ENCODE measurements around the gene SFMBT1.

Gene SFMBT1

DNA sequence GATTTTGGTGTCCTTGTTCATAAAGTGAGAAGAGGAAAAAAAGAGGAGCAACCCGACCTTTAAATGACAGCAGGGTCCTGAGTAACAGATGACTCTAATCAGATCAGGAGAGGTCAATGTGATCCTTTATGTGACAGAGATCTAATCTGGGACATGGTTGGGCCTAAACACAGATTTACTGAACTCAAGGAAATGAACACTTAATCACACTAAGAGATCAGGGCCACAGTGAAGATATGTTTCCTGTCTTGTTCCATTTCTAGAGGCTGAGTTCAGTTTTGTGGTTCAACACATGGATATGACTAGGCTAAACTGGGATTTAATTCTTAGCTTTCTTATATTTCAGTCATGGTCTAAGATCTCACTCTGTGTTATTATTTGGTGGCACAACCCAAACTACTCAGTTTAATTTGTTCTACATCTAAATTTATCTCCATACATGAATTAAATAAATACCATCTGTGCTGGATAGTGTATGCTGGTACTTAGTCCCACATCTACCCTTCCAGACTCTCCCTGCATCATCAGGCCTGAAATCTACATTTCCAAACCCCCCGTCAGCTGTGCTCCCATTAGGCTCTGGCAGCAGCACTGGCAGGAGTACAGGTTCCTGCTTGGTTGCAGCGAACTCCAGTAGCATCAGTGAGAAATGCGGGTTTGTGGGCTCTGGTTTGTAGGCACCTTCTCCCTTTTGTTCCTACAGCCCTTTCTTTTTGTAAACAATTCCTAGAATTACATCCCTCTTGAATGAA lies 22.6 kb downstream of the SFMBT1 start:
- TF ChIP-seq, protein P1, sequence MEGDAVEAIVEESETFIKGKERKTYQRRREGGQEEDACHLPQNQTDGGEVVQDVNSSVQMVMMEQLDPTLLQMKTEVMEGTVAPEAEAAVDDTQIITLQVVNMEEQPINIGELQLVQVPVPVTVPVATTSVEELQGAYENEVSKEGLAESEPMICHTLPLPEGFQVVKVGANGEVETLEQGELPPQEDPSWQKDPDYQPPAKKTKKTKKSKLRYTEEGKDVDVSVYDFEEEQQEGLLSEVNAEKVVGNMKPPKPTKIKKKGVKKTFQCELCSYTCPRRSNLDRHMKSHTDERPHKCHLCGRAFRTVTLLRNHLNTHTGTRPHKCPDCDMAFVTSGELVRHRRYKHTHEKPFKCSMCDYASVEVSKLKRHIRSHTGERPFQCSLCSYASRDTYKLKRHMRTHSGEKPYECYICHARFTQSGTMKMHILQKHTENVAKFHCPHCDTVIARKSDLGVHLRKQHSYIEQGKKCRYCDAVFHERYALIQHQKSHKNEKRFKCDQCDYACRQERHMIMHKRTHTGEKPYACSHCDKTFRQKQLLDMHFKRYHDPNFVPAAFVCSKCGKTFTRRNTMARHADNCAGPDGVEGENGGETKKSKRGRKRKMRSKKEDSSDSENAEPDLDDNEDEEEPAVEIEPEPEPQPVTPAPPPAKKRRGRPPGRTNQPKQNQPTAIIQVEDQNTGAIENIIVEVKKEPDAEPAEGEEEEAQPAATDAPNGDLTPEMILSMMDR (IDR thresholded peaks at IDR 0.05; ENCODE audit: low read depth, low read length), result no peak
- DNase-seq (ENCODE audit: extremely low read depth, low read depth), result no peak

DNA sequence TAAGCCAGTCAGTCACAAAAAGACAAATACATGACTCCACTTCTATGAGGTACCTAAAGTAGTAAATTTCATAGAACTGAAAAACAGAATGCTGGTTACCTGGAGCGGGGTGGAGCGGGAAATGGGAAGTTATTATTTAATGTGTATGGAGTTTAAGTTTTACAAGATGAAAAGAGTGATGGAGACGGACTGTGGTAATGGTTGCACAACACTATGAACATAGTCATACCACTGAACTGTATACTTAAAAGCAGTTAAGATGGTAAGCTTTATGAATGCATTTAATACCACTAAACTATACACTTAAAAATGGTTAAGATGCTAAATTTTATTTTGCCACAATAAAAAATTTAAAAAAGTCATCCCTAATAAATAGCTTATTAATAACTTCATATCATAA lies 23.2 kb downstream of the SFMBT1 start:
- DNase-seq (ENCODE audit: extremely low read depth, low read depth), result no peak
- TF ChIP-seq, protein P1 (IDR thresholded peaks at IDR 0.05; ENCODE audit: low read depth, low read length), result no peak

DNA sequence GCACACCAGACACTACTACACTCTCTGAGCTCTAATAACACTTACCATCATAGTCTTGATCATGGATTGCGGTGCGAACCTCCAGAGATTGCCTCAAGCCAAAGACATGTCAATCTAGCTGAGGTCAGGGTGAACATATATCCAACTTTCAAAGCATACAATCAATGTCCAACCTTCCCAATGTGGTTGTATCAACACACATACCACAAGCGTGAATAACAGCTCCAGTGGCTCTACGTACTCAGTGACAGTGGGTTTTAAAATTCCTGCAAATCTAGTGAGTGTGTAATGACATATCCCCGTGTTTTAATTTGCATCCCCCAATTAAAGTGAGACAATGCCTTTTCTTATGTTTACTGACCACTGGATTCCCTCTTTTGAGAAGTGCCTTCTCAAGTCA lies 29.6 kb downstream of the SFMBT1 start:
- DNase-seq (ENCODE audit: extremely low read depth, low read depth), result no peak
- TF ChIP-seq, protein P1 (IDR thresholded peaks at IDR 0.05; ENCODE audit: low read depth, low read length), result no peak

DNA sequence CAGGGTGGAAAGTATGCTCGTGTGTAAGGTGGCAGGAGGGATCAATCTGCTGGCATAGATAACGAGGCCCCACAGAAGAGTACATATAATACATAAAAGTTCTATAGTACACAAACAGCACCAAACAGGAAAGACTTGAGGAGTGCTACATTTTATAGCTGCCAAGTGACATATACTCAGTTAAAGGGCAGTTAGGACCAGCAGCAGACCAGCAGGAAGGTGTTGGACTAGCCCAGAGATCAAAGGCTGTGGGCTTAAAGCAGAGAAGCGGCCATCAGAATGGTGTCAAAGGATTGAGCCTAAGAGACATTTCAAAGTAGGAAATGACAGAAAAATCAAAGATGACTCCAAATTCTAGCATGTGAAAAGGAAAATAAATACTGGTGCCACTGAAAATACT lies 34.5 kb downstream of the SFMBT1 start:
- TF ChIP-seq, protein P1 (IDR thresholded peaks at IDR 0.05; ENCODE audit: low read depth, low read length), result no peak
- DNase-seq (ENCODE audit: extremely low read depth, low read depth), result no peak

DNA sequence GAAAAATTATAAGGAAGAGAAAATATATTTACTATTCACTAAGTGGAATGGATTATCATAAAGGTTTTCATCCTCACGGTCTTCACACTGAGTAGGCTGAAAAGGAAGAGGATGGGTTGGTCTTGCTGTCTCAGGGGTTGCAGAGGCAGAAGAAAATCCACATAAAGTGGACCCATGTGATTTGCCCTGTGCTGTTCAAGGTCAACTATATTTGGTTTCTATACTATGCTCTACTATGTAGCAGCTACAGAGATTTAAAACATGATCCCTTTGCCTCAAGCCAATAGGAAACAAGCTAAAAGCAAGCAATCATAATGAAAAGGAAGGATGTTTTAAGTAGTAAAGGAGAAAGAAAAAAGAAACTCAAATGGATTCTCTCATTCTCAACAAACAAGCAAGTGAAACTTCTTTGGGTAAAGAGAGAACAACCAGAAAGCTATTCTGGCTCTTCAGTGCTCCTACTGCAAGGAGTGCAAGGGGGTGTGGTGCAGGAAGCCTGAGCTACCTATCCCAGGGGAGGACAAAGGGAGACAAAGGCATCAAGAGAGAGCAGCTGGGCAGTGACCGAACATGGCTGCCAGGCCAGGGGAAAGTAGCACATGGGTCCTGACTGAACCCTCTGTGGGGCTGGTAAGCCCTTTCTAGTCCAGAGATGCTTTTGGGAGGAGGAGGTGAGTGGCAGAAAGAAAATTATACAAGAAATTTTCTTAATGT lies 35.9 kb downstream of the SFMBT1 start:
- DNase-seq (ENCODE audit: extremely low read depth, low read depth), result no peak
- TF ChIP-seq, protein P1 (IDR thresholded peaks at IDR 0.05; ENCODE audit: low read depth, low read length), result no peak

DNA sequence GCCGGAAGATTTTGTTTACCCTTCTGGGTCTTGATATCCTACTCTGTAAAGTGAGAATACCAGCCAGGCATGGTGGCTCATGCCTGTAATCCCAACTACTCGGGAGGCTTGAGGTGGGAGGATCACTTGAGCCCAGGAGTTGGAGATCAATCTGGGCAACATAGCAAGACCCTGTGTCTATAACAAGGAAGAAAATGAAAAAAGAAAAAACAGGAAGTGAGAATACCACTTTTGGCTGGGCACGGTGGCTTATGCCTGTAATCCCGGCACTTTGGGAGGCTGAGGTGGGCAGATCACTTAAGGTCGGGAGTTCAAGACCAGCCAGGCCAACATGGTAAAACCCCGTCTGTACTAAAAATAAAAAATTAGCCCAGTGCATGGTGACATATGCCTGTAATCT lies 36.9 kb downstream of the SFMBT1 start:
- DNase-seq (ENCODE audit: extremely low read depth, low read depth), result no peak
- TF ChIP-seq, protein P1 (IDR thresholded peaks at IDR 0.05; ENCODE audit: low read depth, low read length), result no peak

DNA sequence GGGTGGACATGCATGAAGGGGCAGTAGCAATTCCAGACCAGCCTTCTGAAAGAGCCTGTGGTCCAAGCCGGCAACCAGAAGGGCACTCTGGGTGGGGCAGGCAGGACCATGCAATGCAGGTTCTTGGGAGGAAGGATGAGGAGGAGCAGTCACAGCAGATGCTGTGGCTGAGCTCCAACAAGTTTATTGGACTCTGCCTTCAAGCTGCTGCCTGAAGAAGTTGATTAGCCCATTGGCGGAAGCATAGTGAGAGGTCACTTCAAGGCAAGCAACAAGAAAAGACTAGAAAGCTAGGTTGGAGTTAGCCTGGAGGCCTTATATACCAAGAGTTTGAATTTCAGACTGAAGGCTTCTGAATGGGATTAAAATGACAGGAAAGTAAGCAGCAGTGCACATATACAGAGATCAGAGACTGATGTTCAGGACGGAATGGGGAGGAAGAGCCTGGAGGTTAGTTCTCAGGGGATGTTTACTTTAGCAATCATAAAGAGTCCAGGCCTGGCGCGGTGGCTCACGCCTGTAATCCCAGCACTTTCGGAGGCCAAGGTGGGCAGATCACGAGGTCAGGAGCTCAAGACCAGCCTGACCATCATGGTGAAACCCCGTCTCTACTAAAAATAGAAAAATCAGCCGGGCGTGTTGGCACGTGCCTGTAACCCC lies 39.9 kb downstream of the SFMBT1 start:
- TF ChIP-seq, protein P1 (IDR thresholded peaks at IDR 0.05; ENCODE audit: low read depth, low read length), result no peak
- no peak for DNase-seq (ENCODE audit: extremely low read depth, low read depth)
